HEK293T (cell line): ENCODE measurements around the gene GNA15.

Source experiments
- ARNT ChIP-seq: fragments of 450-650 bp; IDR thresholded peaks from 2 replicates; pipeline ENCODE4 v1.6.1; 2017; ENCODE audit warnings: mild to moderate bottlenecking
- BHLHE40 ChIP-seq: fragments of 450-650 bp; IDR thresholded peaks from 2 replicates; pipeline ENCODE4 v1.6.1; 2016; ENCODE audit warnings: mild to moderate bottlenecking, moderate library complexity, borderline replicate concordance
- ELF4 ChIP-seq: fragments of 450-650 bp; IDR thresholded peaks from 2 replicates; pipeline ENCODE4 v1.6.1; 2017; ENCODE audit warnings: antibody characterized with exemption
- FOXA1 ChIP-seq: fragments of 450-650 bp; IDR thresholded peaks from 2 replicates; pipeline ENCODE4 v1.6.1; 2016; ENCODE audit warnings: mild to moderate bottlenecking
- FOXK2 ChIP-seq: fragments of 450-650 bp; IDR thresholded peaks from 2 replicates; pipeline ENCODE4 v1.6.1; 2016; ENCODE audit warnings: mild to moderate bottlenecking
- FOXM1 ChIP-seq: fragments of 450-650 bp; IDR thresholded peaks from 2 replicates; pipeline ENCODE4 v1.6.1; 2017; ENCODE audit warnings: mild to moderate bottlenecking, borderline replicate concordance
- HDGF ChIP-seq: fragments of 450-650 bp; IDR thresholded peaks from 2 replicates; pipeline ENCODE4 v1.6.1; 2017; ENCODE audit warnings: antibody characterized with exemption, borderline replicate concordance
- L3MBTL2 ChIP-seq: fragments of 450-650 bp; conservative IDR thresholded peaks from 2 replicates; pipeline ENCODE4 v1.6.1; 2016; ENCODE audit warnings: mild to moderate bottlenecking
- NFRKB ChIP-seq: fragments of 450-650 bp; IDR thresholded peaks from 2 replicates; pipeline ENCODE4 v1.6.1; 2016; ENCODE audit warnings: mild to moderate bottlenecking, moderate library complexity
- SP1 ChIP-seq: fragments of 450-650 bp; IDR thresholded peaks from 2 replicates; pipeline ENCODE4 v1.6.1; 2017
- SUZ12 ChIP-seq: fragments of 450-650 bp; IDR thresholded peaks from 2 replicates; pipeline ENCODE4 v1.6.1; 2016; ENCODE audit warnings: mild to moderate bottlenecking
- TARDBP ChIP-seq: fragments of 450-650 bp; IDR thresholded peaks from 2 replicates; pipeline ENCODE4 v1.6.1; 2016
- ZNF384 ChIP-seq: fragments of 450-650 bp; IDR thresholded peaks from 2 replicates; pipeline ENCODE4 v1.6.1; 2016
- TF ChIP-seq, protein P1 (sequence below): fragments of 450-650 bp; IDR thresholded peaks from 2 replicates; pipeline ENCODE4 v1.6.1; 2016

DNA sequence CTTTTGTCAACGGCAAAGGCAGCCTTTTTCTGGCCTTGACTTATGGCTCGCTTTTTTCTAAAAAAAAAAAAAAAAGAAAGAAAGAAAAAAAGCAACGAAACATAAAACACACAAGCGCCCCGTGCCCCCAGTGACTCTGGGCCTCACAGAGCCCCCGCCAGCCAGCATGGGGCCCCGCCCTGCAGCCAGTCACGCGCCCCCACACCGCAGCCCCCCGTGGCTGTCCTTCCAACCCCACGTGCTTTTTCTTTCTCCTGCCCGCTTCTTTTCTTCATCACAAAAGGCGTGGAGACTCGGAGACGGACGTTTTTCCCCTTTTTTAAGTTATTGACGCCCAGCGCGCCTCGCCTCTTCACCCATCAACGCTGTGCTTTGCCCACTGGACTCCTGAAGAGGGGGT is 14.4 kb upstream of the GNA15 start:
- TF ChIP-seq FOXM1 (no peak), FOXA1 (no peak), ELF4 (no peak), L3MBTL2 (no peak), SP1 (no peak), ZNF384 (no peak), HDGF (no peak), SUZ12 (no peak), BHLHE40 (no peak), NFRKB (no peak), ARNT (no peak), FOXK2 (no peak), TARDBP (no peak)
- TF ChIP-seq, protein P1, sequence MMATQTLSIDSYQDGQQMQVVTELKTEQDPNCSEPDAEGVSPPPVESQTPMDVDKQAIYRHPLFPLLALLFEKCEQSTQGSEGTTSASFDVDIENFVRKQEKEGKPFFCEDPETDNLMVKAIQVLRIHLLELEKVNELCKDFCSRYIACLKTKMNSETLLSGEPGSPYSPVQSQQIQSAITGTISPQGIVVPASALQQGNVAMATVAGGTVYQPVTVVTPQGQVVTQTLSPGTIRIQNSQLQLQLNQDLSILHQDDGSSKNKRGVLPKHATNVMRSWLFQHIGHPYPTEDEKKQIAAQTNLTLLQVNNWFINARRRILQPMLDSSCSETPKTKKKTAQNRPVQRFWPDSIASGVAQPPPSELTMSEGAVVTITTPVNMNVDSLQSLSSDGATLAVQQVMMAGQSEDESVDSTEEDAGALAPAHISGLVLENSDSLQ, result no peak
